Muscle of arm (tissue), 14 donors: ENCODE data around the gene ULBP1. TPM values are rescaled to one million over a fixed set of nuclear protein-coding genes. Genes with fewer than 3 reads are reported as not detected.
"Not testable (repeated sequence)": the region's sequence is repeated elsewhere in the genome, so short reads cannot be mapped to it uniquely, and the experiment has no call there.

Experiments used
- DNase-seq: peaks from one replicate; pipeline ENCODE4 v3.0.0-alpha.2; 2013
- long read RNA-seq, 11 donors: transcript quantifications; one replicate each; lab custom pipeline, GENCODE V29; 2026
- polyA plus RNA-seq, 12 donors: library from polyadenylated mRNA; unstranded; fragments of 120-200 nt; gene quantifications; one replicate each; pipeline ENCODE4 v1.2.1, GENCODE V29; 2013; ENCODE audit not compliant: insufficient read length in 12 of 12

The ULBP1 gene, protein sequence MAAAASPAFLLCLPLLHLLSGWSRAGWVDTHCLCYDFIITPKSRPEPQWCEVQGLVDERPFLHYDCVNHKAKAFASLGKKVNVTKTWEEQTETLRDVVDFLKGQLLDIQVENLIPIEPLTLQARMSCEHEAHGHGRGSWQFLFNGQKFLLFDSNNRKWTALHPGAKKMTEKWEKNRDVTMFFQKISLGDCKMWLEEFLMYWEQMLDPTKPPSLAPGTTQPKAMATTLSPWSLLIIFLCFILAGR
- polyA plus RNA-seq = 1 to 10 TPM in 1 of 12 donors, under 1 TPM in 9, not detected in 2; 0.21 to 1.2 (median 0.61) TPM
- long read RNA-seq, donor 1 = 0 reads
- long read RNA-seq, donor 2 = 0 reads
- long read RNA-seq, donor 3 = 0 reads
- long read RNA-seq, donor 4 = 0 reads
- long read RNA-seq, donor 5 = 0 reads
- long read RNA-seq, donor 6 = 0 reads
- long read RNA-seq, donor 7 = 0 reads
- long read RNA-seq, donor 8 = 0 reads
- long read RNA-seq, donor 9 = 0 reads
- long read RNA-seq, donor 10 = 0 reads
- long read RNA-seq, donor 11 = 0 reads

DNA sequence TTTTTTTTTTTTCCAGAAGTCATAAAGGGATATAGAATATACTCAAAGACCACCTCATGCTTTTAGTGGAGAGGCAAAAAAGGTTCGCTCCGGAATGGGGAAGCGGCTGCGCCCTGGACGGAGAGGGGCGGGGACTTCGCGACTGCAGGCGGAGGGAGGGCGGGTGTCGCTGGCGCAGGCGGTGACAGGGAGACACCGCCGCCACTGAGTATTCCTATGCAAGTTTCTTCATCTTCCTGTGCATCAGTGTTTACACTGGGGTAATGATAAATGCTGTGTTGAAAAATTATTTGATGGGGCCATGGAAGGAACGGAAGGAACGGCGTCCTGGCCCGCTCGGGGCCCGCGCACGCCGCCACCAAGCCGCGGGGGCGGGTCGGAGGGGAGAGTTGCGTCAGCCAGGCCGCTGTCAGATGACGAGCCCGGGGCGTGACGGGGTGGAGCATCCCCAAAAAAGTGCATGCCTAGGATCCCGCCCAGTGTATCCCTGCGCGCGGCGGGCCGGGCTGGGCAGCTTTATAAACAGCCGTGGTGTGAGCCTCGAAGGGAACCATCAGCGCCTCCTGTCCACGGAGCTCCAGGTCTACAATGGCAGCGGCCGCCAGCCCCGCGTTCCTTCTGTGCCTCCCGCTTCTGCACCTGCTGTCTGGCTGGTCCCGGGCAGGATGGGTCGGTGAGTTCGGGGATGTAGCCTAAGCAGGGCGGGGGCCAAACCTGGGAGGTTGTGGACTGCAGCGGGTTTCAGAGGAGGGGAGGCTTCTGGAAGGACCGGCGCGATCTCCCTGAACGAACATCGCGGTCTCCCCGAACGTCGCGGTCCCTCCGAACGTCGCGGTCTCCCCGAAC, at the start of gene ULBP1:
TSS of gene ULBP1 (plus strand) at position 482 of the 846 bp plus-strand sequence. CDS start at position 589, 107 bp downstream.
- DNase-seq = peak; percentile 87

DNA sequence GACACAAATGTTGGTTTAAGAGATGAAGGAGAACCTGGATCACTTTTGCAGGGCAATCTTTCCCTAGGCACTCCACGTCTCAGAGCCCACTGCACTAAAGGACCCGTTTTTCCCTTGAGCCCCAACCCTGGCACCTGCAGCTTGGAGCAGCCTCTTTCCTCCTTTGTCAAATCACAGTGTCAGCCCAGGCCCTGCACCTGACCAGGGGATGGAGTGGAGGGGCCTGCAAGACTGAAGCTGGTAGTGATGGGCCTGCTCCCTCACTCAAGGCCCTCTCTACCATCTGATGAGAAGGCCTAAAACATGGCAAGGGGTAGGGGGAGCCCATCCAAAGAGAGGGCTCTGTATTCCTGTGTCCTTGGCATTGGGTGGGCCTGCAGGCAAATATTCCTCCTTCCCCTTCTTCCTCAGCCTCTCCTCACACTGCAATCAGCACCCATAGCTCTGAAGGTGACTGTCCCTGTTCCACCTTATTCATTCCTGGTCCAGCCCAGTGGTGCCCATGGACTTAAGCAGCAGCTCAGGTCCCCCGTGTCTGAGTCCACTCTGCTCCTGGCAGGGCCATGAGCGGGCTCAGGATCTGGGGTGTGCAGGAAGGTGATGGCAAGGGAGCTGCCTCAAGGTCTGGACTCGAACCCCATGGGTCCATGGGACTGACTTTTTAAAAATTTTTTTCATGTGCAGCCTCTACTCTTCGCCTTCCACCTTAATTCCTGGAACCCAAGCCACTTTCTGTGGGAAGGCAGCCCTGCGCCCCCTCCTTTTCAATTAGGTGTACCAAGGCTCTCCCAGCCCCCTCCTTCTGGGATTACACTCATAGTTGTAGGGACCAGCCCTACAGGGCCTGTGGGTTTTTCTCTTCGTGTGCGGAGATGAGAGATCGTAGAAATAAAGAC, 47.5 kb upstream of the ULBP1 start:
- DNase-seq = no peak

DNA sequence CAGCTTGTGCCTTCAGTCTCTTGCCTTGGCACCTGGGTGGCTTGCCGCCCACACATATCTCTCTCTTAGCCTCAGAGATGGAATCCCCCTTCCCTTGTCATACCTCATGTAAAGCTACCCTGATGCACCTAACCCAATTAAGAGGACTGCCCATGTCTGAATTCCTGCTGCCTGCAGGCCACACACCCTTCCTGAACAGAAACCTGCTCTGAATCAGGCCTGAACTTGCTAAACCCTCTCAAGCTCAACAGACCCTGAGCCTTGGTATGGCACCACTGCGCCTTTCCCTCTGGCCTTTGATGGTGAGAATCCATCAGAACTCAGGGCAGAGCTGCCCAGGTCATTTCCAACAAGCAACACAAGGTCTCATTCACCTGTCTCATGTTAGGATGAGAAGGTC, 46.1 kb upstream of the ULBP1 start:
- no peak for DNase-seq

DNA sequence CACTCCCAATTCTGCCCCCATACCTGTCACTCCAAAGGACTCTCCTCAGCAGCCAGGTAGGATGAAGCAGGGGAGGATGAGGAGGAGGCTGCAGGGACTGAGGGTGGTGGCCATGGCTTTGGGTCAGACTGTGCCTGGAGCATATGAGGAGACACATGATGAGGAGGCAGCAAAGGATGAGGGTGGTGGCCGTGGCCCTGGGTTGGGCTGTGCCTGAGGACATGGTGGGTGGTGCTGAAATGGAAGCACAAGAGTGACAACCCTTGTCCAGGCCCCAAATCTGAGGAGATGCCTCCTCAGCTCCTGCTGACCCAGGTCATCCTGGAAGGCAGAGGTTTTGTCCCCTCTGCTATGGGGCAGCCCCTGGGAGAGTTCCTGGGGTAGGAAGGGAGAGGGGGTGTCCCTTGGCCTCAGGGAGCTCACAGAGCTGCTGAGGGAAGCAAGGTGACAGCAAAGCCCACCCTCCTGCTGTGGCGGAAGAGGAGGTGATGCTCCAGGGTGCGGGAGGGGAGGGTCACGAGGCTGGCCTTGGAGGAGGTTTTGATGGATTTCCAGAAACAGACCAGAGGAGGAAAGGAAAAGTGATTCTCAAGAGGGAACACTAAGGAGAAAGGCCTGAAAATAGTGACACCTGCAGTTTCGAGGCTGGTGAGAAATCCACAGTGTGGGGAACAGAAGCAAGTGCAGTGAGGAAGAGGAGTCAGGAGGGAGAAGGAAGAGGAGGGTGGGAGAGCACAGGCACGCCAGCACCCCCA, 45.4 kb upstream of the ULBP1 start:
- DNase-seq = no peak

DNA sequence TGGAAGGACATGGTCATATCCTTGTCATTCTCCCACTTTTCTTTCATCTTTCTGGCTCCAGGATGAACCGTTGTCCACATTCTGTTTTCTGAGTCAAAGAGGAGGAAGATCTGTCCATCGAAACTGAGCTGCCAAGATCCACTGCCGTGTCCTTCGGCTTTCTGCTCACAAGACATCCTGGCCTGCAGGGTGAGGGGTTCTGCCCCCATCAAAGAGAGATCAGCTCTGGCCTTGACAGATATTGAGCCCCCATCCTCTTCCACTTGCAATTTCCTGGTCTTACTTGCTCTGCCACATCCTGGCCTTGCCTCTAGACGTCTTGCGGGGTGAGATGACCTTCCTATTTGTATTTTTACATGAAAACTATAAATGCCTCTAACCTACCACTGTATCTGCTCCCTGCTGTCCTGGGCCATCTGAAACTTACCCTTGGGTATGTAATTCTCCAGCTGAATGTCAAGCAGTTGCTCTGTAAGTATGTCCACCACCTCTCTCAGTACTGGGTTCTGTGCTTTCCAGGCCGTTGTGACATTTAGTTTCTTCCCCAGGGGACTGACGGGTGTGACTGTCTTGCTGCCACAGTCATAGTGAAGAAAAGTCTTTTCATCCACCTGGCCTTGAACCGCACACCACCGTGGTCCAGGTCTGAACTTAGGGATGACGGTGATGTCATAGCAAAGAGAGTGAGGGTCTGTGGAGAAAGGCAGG, 44.5 kb upstream of the ULBP1 start:
- DNase-seq = not testable (repeated sequence)

DNA sequence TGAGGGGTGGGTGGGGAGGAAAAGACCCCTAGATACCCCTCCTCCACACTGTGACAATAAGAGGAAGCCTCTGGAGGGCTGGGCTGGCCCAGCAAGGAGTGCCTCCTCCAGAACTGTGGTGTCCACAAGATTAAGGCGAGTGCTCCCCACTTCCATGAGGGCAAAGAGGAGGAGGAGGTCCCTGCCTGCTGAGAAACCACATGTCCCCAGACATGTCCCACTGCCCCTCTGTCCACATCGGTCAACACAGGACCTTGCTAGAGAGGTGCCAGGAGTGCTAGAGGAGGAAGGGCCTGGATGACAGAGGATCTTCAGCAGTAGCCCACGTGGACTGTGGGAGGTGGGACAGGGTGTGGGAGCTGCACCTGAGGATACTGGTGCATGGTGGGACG, 43.9 kb upstream of the ULBP1 start:
- DNase-seq = no peak

DNA sequence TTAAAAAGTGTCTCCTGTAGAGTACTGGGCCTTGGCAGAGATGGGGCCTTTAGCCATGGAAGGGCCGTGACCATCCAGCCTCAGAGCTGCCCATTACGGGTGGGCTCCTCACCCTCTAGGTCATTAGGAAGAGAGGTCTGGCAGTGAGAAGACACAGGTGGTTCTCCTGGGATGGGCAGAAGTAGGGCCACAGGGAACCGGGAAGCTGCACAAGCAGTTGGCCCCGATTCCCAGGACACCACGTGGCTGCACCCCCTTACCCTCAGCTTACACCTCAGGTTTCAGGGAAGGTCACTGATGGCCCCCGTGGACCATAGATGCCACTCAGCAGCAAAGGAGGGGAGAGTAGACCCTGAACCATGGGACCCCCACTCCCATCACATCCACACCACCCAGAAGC, 42.4 kb upstream of the ULBP1 start:
- DNase-seq = no peak

DNA sequence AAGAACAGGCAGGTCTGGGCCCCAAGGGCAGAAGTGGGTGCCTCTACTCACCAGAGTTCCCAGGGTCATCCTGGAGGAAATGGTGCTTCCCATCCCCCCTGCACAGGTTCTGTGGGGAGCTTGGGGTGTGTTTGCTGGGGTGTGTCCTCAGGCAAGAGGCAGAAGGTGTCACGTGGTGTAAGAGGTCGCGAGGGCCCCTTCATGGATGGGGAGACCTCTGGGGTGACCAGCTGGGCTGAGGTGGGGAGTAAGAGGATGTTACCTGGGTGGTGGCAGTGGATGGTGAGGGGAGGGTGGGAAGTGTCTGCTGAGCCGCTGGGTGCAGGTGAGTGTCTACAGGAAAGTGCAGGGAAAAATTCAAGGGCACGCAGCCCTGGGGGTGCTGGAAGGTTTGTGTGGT, 41.7 kb upstream of the ULBP1 start:
- not testable (repeated sequence) for DNase-seq

DNA sequence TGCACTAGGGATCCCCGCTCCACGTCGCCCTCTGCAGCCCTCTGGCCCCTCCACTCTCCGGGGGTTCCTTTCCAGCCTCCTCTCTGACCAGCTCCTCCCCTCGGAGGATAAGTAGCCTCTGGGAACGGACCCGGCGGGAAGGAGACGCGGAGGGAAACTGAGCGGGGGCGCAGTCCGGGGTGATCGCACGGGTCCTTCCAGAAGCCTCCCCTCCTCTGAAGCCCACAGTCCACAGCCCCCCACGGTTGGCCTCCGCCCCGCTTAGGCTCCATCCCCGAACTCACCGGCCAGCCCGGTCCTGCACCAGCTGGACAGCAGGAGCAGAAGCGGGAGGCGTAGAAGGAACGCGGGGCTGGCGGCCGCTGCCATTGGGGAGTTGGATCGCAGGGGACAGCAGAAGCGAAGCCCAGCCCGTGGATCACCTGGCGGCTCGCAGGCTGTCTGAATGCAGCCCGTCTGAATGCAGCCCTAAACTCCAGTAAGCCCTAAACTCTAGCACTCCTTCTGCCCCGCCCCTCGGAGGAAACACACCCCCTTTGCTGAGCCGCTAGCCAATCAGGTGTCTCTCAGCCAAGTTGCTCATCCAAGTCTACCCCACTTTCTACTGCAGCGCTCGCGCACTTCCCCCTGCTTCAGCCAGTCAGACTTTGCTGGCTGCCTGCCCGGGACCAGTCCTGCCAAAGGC, 41.0 kb upstream of the ULBP1 start, which contains the start of gene RAET1G:
TSS of gene RAET1G (minus strand) at position 480 of the 685 bp plus-strand sequence. CDS start at position 369, 111 bp downstream.
- DNase-seq = peak; percentile 89

DNA sequence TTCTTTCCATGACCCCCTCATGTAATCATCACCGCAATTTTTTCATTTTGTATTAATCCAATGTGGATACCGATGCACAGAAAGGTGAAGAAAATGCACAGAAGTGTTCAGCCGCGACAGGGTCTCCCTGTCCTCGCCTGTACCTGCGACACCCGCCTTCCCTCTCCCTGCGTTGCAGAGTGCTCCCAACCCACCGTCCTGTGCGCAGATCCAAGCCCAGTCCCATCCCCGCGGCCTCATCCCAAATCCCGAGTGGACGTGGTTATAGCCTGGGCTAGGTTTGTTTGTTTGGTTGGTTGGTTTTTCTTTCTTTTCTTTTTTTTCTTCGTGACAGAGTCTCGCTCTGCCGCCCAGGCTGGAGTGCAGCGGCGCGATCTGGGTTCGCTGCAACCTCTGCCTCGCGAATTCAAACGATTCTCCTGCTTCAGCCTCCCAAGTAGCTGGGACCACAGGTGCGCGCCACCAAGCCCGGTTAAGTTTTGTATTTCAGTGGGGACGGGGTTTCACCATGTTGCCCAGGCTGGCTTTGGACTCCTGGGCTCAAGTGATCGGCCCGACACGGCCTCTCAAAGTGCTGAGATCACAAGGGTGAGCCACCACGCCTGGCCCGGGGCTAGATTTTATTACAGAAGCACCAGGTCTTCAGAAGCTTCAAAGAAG, 40.3 kb upstream of the ULBP1 start:
- DNase-seq = no peak

DNA sequence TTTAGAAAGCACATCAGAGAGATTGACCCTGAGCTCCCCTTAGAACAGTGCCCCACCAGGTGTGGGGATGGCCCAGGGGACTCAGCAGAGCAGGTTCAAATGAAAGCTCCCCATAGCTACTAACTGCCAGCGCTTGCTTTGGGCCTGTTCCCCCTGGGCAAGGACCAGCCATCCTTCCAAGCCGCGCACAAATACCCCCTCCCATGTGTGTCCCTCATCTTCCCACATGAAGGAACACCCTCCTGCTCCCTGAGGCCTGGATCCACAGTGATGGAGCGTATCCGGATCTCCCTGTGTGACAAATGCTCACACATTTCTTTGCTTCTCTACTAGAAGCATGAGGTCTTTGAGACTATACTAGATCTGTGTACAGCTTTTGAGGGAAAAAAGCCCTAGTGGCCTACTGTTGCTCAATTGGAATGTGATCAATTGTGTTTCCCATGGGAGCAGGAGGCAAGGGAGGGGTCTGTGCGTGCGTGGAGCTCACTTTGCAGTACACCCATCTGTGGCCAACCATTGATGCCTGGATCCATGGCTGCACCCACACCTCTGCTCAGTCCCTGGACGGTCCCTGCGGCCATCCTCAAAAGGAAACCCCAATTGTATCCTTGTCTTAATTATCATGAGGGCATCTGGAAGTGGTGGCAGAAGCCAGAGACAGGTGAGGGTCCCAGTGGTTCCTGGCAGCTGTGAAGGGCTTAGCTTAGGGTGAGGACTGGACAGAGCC, 39.4 kb upstream of the ULBP1 start:
- DNase-seq = no peak

DNA sequence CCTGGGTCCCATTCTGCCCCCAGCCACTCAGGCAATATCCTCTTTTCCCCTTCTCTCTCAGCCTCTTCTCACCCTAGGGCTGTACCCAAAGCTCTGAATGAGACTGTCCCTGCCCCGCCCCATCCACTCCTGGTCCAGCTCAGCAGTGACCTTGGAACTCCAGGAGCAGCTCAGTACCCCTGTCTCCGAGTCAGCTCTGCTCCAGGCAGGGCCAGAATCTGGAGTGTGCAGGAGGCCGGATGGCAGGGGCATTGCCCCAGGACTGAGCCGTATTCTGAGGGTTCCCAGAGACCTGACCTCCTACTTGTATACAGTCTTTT, 38.9 kb upstream of the ULBP1 start:
- no peak for DNase-seq

DNA sequence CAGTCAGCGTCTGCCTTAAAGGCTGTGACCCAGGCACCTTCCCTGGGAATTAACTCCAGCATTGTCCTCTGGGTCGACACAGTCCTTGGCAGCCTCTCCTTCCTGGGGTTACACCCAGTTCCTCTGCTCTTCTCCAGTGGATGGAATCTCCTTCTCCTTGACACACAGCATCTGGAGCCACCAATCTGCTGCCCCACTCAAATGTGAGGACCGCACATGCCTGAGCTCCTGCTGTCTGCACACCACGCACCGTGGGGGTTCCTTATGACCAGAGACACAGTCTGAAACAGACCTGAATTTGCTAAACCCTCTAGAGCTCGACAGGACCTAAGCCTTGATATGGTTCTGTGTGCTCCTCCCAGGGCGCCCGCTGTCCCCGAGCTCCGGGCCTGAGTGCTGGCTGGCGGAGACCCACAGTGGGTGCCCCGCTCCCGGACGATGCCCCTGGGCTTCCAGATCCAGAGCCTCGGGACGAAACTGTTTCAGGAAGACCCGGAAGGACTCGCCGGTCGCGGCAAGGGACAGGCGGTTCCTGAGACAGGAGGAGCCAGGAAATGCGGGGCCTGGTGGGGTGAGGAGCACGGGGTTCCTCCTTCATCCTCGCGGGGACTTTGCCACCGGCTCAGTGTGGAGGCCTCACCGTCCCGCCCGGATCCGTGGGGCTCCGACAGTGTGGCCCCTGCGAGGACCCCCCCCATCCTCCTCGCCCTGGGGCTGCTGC, 38.3 kb upstream of the ULBP1 start:
- DNase-seq = no peak

DNA sequence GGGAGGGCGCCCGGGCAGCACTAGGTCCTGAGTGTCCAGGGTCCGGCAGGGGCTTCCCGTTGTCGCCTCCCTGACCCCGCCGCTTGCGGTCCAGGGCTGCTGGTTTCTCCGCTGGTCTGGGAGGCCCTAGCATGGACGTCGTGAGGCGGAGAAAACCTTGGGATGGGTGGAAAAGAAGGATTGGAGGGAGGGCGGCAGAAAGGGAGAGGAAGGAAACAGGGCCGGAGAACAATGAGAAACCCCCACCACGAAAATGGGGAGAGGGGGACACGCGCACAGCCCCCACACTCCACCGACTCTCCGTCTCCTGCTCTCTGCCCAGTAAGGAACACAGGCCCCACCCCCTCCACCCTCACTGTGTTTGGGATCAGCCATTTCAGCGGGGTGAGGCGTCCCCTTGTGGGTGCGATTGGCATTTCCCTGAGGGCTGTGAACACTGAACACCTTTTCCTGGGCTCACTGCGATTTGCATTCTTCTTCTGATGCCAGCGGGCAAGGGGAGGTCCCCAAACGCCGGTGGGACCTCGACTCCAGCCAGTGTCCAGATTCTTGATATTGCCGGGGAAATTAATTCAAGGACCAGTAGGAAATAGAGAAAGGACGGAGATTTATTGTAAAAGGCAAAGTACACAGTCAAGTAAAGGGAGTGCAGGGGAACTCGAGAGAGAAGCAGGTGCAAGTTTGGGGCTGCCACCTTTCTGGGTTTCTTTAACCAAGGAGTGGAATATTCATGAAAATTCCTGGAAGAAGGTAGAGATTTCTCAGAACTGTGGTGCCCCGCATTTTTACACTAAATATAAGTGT, 37.6 kb upstream of the ULBP1 start:
- peak; percentile 80 for DNase-seq

DNA sequence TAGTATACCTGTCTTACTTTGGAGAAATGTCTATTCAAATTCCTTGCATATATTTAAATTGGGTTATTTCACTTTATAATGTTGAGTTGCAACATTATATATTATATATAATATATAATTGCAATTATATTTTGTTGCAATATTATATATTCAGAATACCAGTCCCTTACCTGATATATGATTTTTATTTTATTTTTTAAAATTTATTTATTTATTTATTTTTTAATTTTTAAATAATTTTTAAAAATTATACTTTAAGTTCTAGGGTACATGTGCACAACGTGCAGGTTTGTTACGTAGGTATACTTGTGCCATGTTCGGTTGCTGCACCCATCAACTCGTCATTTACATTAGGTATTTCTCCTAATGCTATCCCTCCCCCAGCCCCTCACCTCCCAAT, 36.7 kb upstream of the ULBP1 start:
- DNase-seq = not testable (repeated sequence)

DNA sequence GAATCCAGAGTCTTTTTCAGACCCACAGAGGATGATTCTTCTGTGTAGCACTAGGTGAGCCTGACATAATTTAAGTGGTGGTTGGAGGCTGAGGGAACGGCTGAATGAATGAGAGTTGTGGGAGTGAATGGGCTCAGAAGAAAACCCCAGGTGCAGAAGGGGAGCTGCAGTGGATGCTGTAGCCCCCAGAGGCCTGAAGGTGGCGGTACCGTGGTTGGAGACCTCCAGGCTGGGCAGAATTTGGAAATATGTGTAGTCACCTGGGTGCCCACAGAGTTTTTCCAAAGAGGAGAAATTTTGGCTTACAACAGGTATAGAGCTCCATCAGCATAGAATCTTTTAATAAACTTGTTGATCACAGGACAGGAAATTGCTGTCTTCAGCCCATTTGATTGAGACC, 34.3 kb upstream of the ULBP1 start:
- DNase-seq = no peak

DNA sequence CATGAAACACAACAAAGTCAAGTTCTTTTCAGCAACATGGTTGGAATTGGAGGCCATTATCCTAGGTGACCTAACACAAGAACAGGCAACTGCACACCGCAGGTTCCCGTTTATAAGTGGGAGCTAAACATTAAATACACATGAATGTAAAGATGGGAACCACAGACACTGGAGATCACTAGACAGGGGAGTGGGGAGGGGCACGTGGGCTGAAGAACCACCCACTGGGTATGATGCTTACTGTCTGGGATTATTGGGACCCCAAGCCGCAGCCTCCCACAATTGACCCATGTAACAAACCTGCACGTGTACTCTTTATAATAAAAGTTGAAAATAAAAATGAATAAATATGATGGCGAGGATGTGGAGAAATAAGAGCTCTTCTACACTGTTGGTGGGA, 32.2 kb upstream of the ULBP1 start:
- DNase-seq = no peak
